ENCODE measurements around the gene DHX34. TPM values are rescaled to one million over a fixed set of nuclear protein-coding genes. Genes with fewer than 3 reads are reported as not detected.

DHX34 gene
- total RNA-seq, 1 experiment from 2014 or later: 25.3 TPM

- Histone ChIP-seq H3K36me3 (no peaks in the 10 kb centered on the region), H3K4me3 (no peak overlapping the region), H3K27me3 (peaks cover 89% of the 10 kb centered on the region), H3K9me3 (no peaks in the 10 kb centered on the region)
- no peak for DNase-seq
Observed at GRCh38 chr19:47415953-47416642, 67.0 kb downstream of the DHX34 start.

DNA sequence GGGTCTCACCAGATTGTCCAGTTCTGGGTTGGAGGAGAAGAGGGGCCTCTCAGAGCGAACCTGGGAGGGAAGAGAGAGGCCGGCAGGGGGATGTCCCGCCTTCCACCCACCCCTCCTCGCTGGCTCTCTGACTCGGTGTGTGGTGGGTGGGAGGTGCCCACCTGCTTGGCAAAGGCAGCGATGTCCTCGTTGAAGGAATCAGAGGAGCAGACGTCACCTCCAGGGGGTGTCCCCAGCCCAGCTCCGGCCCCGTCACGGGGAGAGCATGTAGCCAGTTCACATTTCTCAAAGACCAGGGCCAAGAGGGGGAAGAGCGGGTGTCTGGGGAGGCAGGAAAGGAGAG, 67.5 kb downstream of the DHX34 start:
- no peaks in the 10 kb centered on the region for H3K36me3 ChIP-seq
- H3K27me3 ChIP-seq: peaks cover 89% of the 10 kb centered on the region
- H3K9me3 ChIP-seq: no peaks in the 10 kb centered on the region
- no peak for DNase-seq
- no peak overlapping the region for H3K4me3 ChIP-seq

GRCh38 chr19:47417107-47417745, 68.1 kb downstream of the DHX34 start:
- DNase-seq: no peak

GRCh38 chr19:47417746-47418691, 68.9 kb downstream of the DHX34 start:
- peaks cover 90% of the 10 kb centered on the region for H3K27me3 ChIP-seq
- H3K36me3 ChIP-seq: no peaks in the 10 kb centered on the region
- no peaks in the 10 kb centered on the region for H3K9me3 ChIP-seq
- DNase-seq: no peak
- H3K4me3 ChIP-seq: no peak overlapping the region

More at GRCh38 chr19:47417107-47417745, 68.1 kb downstream of the DHX34 start:
- Histone ChIP-seq H3K27me3 (peaks cover 90% of the 10 kb centered on the region), H3K36me3 (no peaks in the 10 kb centered on the region), H3K9me3 (no peaks in the 10 kb centered on the region), H3K4me3 (no peak overlapping the region)

DNA sequence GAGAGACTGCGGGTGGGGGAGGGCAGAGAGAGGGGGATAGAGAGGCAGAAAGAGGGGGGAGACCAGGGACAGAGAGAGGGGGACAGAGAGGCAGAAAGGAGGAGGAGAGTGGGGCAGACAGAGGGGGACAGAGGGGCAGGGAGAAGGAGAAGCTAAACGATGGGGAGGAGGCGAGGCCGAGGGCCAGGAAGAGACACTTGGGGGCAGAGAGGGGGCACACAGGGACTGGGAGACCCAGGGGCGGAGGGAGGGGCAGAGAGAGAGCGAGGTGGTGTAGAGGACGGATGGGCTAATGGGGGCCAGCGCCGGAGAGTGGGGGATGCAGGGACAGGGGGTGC, 69.5 kb downstream of the DHX34 start:
- Histone ChIP-seq H3K36me3 (no peaks in the 10 kb centered on the region), H3K27me3 (peaks cover 90% of the 10 kb centered on the region), H3K9me3 (no peaks in the 10 kb centered on the region), H3K4me3 (no peak overlapping the region)
- no peak for DNase-seq

GRCh38 chr19:47419030-47419783, 70.1 kb downstream of the DHX34 start, which contains the start of gene MEIS3:
Gene MEIS3, minus strand, starts transcription at chr19:47419527. Its CDS starts 446 bp downstream, at chr19:47419081.
- no peaks in the 10 kb centered on the region for H3K36me3 ChIP-seq
- peaks cover 90% of the 10 kb centered on the region for H3K27me3 ChIP-seq
- no peak within 1 kb of the TSS for H3K4me3 ChIP-seq
- no peak for DNase-seq
- H3K9me3 ChIP-seq: no peaks in the 10 kb centered on the region

- Histone ChIP-seq H3K27me3 (peaks cover 92% of the 10 kb centered on the region), H3K9me3 (no peaks in the 10 kb centered on the region), H3K36me3 (no peaks in the 10 kb centered on the region), H3K4me3 (no peak overlapping the region)
- DNase-seq: no peak
Observed at GRCh38 chr19:47419789-47420188, 70.7 kb downstream of the DHX34 start.

DNA sequence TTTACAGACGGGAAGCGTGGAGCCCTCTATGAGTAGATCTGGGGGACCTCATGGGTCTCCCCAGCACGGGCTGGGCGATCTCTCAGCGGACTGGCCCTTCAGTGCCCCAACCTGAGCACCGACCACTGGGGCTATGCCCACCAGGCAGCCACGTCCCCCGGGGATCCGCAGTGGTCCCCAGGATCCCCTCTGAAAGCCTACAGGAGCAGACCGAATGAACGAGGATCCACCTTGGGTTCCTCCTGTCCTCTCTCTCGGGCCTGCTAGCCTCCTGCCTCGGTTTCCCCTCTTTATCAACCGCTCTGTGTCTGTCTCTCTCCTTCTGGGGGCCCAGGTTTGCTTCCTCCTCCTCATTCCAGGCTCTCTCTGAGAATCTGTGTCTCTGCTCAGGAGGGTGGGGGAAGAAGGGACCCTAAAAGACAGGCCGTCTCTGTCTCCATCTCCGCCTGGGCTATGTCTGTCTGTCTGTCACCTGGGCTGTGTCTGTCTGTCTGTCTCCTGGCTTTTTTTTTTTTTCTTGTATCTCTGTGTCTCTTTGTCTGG, 72.2 kb downstream of the DHX34 start:
- H3K27me3 ChIP-seq: peaks cover 90% of the 10 kb centered on the region
- no peaks in the 10 kb centered on the region for H3K36me3 ChIP-seq
- no peak for DNase-seq
- H3K4me3 ChIP-seq: no peak overlapping the region
- no peaks in the 10 kb centered on the region for H3K9me3 ChIP-seq

DNA sequence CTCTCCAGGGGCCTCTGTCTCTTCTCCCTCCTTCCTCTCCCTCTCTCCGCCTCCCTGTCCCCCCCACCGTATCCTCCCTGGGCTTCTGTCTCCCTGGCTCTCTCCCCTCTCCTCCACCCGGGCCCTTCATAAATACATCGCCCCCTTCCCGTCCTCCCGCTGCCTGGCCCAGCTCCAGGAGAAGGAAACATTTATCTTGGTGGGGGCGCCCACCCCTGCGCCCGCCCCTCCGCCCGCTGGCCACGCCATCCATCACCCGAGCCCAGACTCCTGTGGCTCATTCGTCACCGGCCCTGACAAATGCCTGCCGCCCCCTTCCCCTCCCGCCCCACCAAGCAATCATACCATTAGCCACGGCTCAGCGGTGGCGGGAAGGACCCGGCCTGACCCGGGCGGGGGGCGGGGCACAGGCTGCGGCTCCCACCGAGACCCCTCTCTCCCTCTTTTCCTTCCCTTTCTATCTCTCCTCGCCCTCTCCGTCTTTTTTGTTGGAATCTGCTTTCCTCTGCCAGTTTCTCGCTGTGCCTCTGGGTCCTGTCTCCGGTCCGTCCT, 72.8 kb downstream of the DHX34 start:
- no peak for DNase-seq

DNA sequence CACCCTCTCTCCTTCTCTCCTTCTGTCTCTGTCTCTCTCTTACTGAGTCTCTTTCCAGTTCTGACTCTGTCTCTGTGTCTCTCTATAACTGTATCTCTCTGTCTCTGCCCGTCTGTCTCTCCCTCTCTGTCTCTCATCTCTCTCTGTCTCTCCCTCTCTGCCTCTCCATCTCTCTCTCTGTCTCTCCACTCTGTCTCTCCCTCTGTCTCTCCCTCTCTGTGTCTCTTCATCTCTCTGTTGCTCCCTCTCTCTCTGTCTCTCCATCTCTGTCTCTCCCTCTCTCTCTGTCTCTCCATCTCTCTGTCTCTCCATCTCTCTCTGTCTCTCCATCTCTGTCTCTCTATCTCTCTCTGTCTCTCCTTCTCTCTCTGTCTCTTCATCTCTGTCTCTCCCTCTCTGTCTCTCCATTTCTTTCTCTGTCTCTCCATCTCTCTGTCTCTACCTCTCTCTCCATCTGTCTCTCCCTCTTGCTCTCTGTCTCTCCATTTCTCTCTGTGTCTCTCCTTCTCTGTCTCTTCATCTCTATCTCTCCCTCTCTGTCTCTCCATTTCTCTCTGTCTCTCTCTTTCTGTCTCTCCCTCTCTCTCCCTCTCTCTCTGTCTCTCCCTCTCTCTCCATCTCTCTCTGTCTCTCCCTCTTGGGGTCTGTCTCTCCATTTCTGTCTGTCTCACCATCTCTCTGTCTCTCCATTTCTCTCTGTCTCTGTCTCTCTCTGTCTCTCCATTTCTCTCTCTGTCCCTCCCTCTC, 73.5 kb downstream of the DHX34 start:
- no peak overlapping the region for H3K4me3 ChIP-seq
- H3K27me3 ChIP-seq: peaks cover 82% of the 10 kb centered on the region
- no peaks in the 10 kb centered on the region for H3K9me3 ChIP-seq
- no peaks in the 10 kb centered on the region for H3K36me3 ChIP-seq
- no peak for DNase-seq

More for the DNA sequence above, 72.8 kb downstream of the DHX34 start:
- H3K36me3 ChIP-seq: no peaks in the 10 kb centered on the region
- peaks cover 87% of the 10 kb centered on the region for H3K27me3 ChIP-seq
- H3K4me3 ChIP-seq: no peak overlapping the region
- H3K9me3 ChIP-seq: no peaks in the 10 kb centered on the region

GRCh38 chr19:47423203-47423882, 74.2 kb downstream of the DHX34 start:
- Histone ChIP-seq H3K4me3 (no peak overlapping the region), H3K36me3 (no peaks in the 10 kb centered on the region), H3K9me3 (no peaks in the 10 kb centered on the region), H3K27me3 (peaks cover 74% of the 10 kb centered on the region)
- DNase-seq: no peak

- peaks cover 39% of the 10 kb centered on the region for H3K27me3 ChIP-seq
- H3K4me3 ChIP-seq: no peak overlapping the region
- no peaks in the 10 kb centered on the region for H3K36me3 ChIP-seq
- no peaks in the 10 kb centered on the region for H3K9me3 ChIP-seq
- peak; percentile 47 for DNase-seq
Observed at GRCh38 chr19:47427241-47428176, 78.4 kb downstream of the DHX34 start.

GRCh38 chr19:47428177-47428894, 79.2 kb downstream of the DHX34 start:
- peak; percentile 93 for DNase-seq

More at GRCh38 chr19:47428177-47428894, 79.2 kb downstream of the DHX34 start:
- Histone ChIP-seq H3K27me3 (peaks cover 31% of the 10 kb centered on the region), H3K36me3 (no peaks in the 10 kb centered on the region), H3K9me3 (no peaks in the 10 kb centered on the region), H3K4me3 (peak overlapping the region; percentile 22)

Measured in MG63 (cell line).